Mucosa of stomach (tissue), 1 donor: ENCODE measurements around the gene EPB41L3.

Experiments used
- H3K27me3 ChIP-seq: one replicate; pipeline ENCODE4 v1.7.0; 2013; ENCODE audit warnings: mild to moderate bottlenecking, low read length; ENCODE audit not compliant: control insufficient read depth, insufficient read depth
- H3K36me3 ChIP-seq: one replicate; pipeline ENCODE4 v1.7.0; 2013; ENCODE audit warnings: low read length; ENCODE audit not compliant: control insufficient read depth, insufficient read depth
- H3K4me1 ChIP-seq: one replicate; pipeline ENCODE4 v1.7.0; 2013; ENCODE audit warnings: mild to moderate bottlenecking, low read length; ENCODE audit not compliant: control insufficient read depth, insufficient read depth
- H3K4me3 ChIP-seq: one replicate; pipeline ENCODE4 v1.7.0; 2013; ENCODE audit warnings: low read length
- H3K9ac ChIP-seq: one replicate; pipeline ENCODE4 v1.7.0; 2013; ENCODE audit warnings: mild to moderate bottlenecking, low read length, moderate library complexity
- H3K9me3 ChIP-seq: one replicate; pipeline ENCODE4 v1.7.0; 2013; ENCODE audit warnings: mild to moderate bottlenecking, low read length, moderate library complexity; ENCODE audit not compliant: control insufficient read depth
- donor health status: Pancreatic carcinoma.

The EPB41L3 gene

DNA sequence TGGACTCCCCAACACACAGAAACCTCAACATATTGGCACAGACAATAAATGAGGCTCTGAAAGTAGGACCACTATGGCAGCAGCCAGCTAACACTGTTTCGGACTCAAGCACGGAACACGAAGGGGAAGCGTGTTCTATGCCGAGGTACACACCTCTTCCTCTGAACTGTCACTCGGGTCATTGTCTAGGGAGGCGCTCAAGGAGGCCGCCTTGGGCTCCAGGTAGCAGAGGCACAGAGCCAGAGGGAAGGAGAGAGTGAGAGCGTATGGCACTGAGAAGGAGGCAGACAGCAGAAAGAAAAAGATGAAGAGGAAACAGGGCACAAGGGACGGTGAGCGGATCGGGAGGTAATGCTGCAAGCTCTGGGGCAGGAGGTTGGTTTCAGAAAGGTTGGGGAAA is 128.1 kb downstream of the EPB41L3 start:
- H3K9ac ChIP-seq, result no peak overlapping the region
- H3K36me3 ChIP-seq, result no peaks in the 10 kb centered on the region
- no peak overlapping the region for H3K4me3 ChIP-seq
- H3K4me1 ChIP-seq, result no peaks in the 10 kb centered on the region
- no peaks in the 10 kb centered on the region for H3K27me3 ChIP-seq
- no peaks in the 10 kb centered on the region for H3K9me3 ChIP-seq

DNA sequence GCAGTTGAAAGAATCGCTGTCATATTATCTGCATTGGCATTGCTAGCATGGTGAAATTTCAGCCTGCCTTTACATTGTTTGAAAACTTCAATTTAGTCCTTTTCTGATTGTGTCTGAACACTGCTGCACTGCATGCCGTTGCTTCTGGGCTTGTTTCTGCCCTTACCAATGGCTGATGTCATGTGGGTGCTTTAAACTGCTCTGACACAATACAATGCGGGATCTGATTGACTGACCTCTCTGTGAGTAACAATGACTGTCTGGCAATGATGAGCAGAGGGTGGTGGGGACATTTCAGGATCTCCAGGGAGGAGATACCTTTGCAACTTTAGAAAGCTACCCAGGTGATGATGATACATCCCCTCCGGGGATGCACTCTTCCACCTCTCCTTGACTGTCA is 128.8 kb downstream of the EPB41L3 start:
- H3K4me3 ChIP-seq, result no peak overlapping the region
- H3K9ac ChIP-seq, result no peak overlapping the region

DNA sequence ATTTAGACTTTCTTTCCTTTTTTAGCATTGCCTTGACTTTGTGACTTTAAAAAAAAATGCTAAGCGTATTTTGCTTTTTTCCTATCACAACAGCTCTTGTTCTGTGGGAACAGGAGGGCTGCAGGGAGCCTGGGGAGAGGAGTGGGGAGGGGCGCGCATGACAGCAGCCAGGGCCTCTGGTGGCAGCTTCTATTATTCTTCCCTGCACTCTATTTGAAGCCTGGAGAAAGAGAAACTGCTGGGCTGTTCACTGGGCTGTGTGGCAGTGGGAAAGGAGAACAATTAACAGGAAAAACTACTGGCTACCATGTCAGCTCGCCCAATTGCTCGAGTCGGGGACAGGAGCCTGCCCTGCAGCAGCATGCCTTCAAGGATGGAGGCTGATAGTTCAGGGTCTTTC is 129.3 kb downstream of the EPB41L3 start:
- no peak overlapping the region for H3K4me3 ChIP-seq
- H3K9ac ChIP-seq, result no peak overlapping the region
- no peaks in the 10 kb centered on the region for H3K36me3 ChIP-seq
- no peaks in the 10 kb centered on the region for H3K9me3 ChIP-seq
- no peaks in the 10 kb centered on the region for H3K27me3 ChIP-seq
- no peaks in the 10 kb centered on the region for H3K4me1 ChIP-seq

More for the DNA sequence above, 128.8 kb downstream of the EPB41L3 start:
- Histone ChIP-seq H3K9me3 (no peaks in the 10 kb centered on the region), H3K27me3 (no peaks in the 10 kb centered on the region), H3K36me3 (no peaks in the 10 kb centered on the region), H3K4me1 (no peaks in the 10 kb centered on the region)

- H3K27me3 ChIP-seq, result no peaks in the 10 kb centered on the region
- H3K9me3 ChIP-seq, result no peaks in the 10 kb centered on the region
- no peak overlapping the region for H3K4me3 ChIP-seq
- H3K4me1 ChIP-seq, result no peaks in the 10 kb centered on the region
- H3K9ac ChIP-seq, result no peak overlapping the region
- no peaks in the 10 kb centered on the region for H3K36me3 ChIP-seq
These were observed 130.3 kb downstream of the EPB41L3 start for GRCh38 chr18:5413447-5413846.

- Histone ChIP-seq H3K4me3 (no peak overlapping the region), H3K9me3 (no peaks in the 10 kb centered on the region), H3K9ac (no peak overlapping the region), H3K4me1 (no peaks in the 10 kb centered on the region), H3K27me3 (no peaks in the 10 kb centered on the region), H3K36me3 (no peaks in the 10 kb centered on the region)
These were observed 133.2 kb downstream of the EPB41L3 start for GRCh38 chr18:5410582-5410981.

- Histone ChIP-seq H3K4me1 (no peaks in the 10 kb centered on the region), H3K4me3 (no peak overlapping the region), H3K27me3 (no peaks in the 10 kb centered on the region), H3K9ac (no peak overlapping the region), H3K36me3 (no peaks in the 10 kb centered on the region), H3K9me3 (no peaks in the 10 kb centered on the region)
These were observed 145.5 kb downstream of the EPB41L3 start for GRCh38 chr18:5398269-5398668.

- Histone ChIP-seq H3K4me1 (no peaks in the 10 kb centered on the region), H3K36me3 (no peaks in the 10 kb centered on the region)
These were observed 146.7 kb downstream of the EPB41L3 start for GRCh38 chr18:5397102-5397501.

GRCh38 chr18:5395860-5396448 is 147.8 kb downstream of the EPB41L3 start:
- H3K36me3 ChIP-seq, result no peaks in the 10 kb centered on the region
- H3K4me1 ChIP-seq, result no peaks in the 10 kb centered on the region
- no peaks in the 10 kb centered on the region for H3K27me3 ChIP-seq
- H3K9me3 ChIP-seq, result no peaks in the 10 kb centered on the region
- H3K4me3 ChIP-seq, result no peak overlapping the region
- no peak overlapping the region for H3K9ac ChIP-seq

More at GRCh38 chr18:5397102-5397501, 146.7 kb downstream of the EPB41L3 start:
- H3K9me3 ChIP-seq, result no peaks in the 10 kb centered on the region
- no peak overlapping the region for H3K9ac ChIP-seq
- no peak overlapping the region for H3K4me3 ChIP-seq
- H3K27me3 ChIP-seq, result no peaks in the 10 kb centered on the region

GRCh38 chr18:5393779-5394178 is 150.0 kb downstream of the EPB41L3 start:
- H3K4me3 ChIP-seq, result no peak overlapping the region
- H3K9me3 ChIP-seq, result no peaks in the 10 kb centered on the region
- H3K4me1 ChIP-seq, result no peaks in the 10 kb centered on the region
- H3K36me3 ChIP-seq, result no peaks in the 10 kb centered on the region
- no peaks in the 10 kb centered on the region for H3K27me3 ChIP-seq
- H3K9ac ChIP-seq, result no peak overlapping the region

DNA sequence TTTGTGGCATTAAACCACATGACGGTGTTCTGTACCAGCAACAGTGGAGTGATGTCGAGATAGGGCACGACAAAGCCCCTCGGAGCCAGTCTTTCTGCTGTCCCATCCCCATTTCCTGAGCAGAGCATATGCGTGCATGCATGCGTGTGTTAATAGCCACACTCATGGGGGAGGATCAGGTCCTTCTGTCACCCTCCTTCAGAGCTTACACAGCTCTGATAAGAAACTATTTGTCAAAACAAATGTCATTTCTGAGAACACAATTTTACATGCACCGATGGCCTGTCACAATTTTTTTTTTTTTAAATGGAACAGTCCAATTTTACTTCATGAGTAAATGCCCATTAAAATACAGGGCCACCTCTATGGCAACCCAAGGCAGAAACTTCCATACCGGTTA is 152.4 kb downstream of the EPB41L3 start:
- H3K36me3 ChIP-seq, result no peaks in the 10 kb centered on the region

DNA sequence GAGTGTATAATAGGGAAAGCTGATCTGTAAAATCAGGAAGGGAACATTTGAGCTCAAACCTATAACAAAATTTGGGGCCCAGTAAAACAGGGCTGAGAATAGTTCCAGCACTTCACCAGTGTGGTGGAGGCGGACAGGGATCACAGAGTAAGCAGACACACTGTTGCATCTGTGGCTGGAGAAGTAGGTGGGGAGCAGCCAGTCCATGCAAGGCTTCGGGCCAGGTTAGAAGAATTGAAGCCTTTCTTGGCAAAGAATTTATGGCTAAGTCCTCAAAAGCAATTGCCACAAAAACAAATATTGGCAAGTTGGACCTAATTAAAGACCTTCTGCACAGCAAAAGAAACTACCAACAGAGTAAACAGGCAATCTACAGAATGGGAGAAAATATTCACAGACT is 154.4 kb downstream of the EPB41L3 start:
- Histone ChIP-seq H3K27me3 (no peaks in the 10 kb centered on the region), H3K4me1 (no peaks in the 10 kb centered on the region), H3K9me3 (no peaks in the 10 kb centered on the region), H3K36me3 (no peaks in the 10 kb centered on the region), H3K4me3 (no peak overlapping the region), H3K9ac (no peak overlapping the region)

More for the DNA sequence above, 152.4 kb downstream of the EPB41L3 start:
- no peaks in the 10 kb centered on the region for H3K9me3 ChIP-seq
- no peak overlapping the region for H3K4me3 ChIP-seq
- no peaks in the 10 kb centered on the region for H3K4me1 ChIP-seq
- H3K9ac ChIP-seq, result no peak overlapping the region
- no peaks in the 10 kb centered on the region for H3K27me3 ChIP-seq

DNA sequence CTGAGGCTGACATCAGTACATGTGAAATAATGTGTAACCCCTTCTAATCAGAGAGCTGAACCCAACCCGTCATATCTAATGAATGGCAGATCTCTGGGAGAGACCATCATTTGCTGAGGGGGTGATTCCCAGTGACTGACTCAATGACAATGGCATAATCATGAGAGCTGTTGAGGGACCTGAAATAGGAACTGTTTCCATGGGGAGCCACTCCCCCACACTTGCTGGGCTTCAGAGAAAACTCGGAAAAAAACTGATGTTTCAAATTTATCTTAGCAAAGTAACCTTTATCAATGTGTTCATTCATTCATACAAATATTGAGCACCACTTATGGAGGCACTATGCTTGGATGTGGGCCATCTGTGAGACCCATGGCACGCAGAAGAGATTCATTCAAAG is 154.9 kb downstream of the EPB41L3 start:
- H3K9me3 ChIP-seq, result no peaks in the 10 kb centered on the region
- H3K4me1 ChIP-seq, result no peaks in the 10 kb centered on the region
- H3K4me3 ChIP-seq, result no peak overlapping the region

DNA sequence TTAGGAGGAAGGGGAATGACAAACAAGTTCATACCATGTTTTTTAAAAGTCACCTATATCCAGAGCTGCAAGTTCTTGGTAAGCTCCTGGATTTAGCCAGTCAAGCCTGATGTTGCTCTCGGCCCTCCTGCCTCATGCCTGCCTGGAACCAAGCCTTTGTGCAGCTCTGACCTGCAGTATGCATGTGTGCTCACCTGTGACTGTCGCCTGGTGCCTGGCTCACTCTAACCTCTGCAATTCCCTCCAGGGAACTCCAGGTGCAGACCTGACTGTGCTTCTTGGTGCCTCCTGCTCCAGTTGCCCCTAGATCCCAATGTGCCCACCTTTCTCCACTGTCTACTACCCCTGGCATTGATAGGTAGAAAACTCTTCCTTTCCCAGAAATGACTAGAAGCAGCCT is 163.2 kb downstream of the EPB41L3 start:
- H3K4me3 ChIP-seq, result no peak overlapping the region
- H3K4me1 ChIP-seq, result no peaks in the 10 kb centered on the region
- no peak overlapping the region for H3K9ac ChIP-seq
- no peaks in the 10 kb centered on the region for H3K27me3 ChIP-seq
- no peaks in the 10 kb centered on the region for H3K36me3 ChIP-seq
- H3K9me3 ChIP-seq, result no peaks in the 10 kb centered on the region

More for the DNA sequence above, 154.9 kb downstream of the EPB41L3 start:
- H3K9ac ChIP-seq, result no peak overlapping the region
- H3K36me3 ChIP-seq, result no peaks in the 10 kb centered on the region
- no peaks in the 10 kb centered on the region for H3K27me3 ChIP-seq
